Activated T-helper 1 cell treated with anti-CD3 and anti-CD28 coated beads, Interleukin-2, amount 50 U/mL, for 16 hours (primary cell): Measurements from ENCODE around the gene PCSK5.
"Not testable (repeated sequence)": the region's sequence is repeated elsewhere in the genome, so short reads cannot be mapped to it uniquely, and the experiment has no call there.

Source experiments
- DNase-seq, 2 donors: peaks; one replicate each; pipeline ENCODE4 v3.0.0-alpha.2; 2020; ENCODE audit warnings: low read depth in 1 of 2, low spot score in 1 of 2

PCSK5 gene

GRCh38 chr9:75962662-75963036, 72.2 kb downstream of the PCSK5 start:
- DNase-seq: no peak

GRCh38 chr9:75963321-75963720, 72.8 kb downstream of the PCSK5 start:
- DNase-seq: not testable (repeated sequence)

- no peak for DNase-seq
These were observed 74.0 kb downstream of the PCSK5 start for GRCh38 chr9:75964427-75964826.

- DNase-seq: no peak
These were observed 74.8 kb downstream of the PCSK5 start for GRCh38 chr9:75965231-75965630.

- DNase-seq: no peak
These were observed 77.1 kb downstream of the PCSK5 start for GRCh38 chr9:75967556-75967955.

GRCh38 chr9:75974016-75974766, 83.7 kb downstream of the PCSK5 start:
- no peak for DNase-seq

- no peak for DNase-seq
These were observed 84.6 kb downstream of the PCSK5 start for GRCh38 chr9:75975071-75975470.

- DNase-seq: no peak
These were observed 86.1 kb downstream of the PCSK5 start for GRCh38 chr9:75976549-75976948.

GRCh38 chr9:75979362-75979761, 88.9 kb downstream of the PCSK5 start:
- DNase-seq: no peak

- no peak for DNase-seq
These were observed 93.0 kb downstream of the PCSK5 start for GRCh38 chr9:75983319-75984045.

GRCh38 chr9:75985515-75985914, 95.0 kb downstream of the PCSK5 start:
- no peak for DNase-seq

GRCh38 chr9:75988663-75989062, 98.2 kb downstream of the PCSK5 start:
- no peak for DNase-seq

- no peak for DNase-seq
These were observed 99.7 kb downstream of the PCSK5 start for GRCh38 chr9:75990156-75990555.

- DNase-seq: no peak
These were observed 100.3 kb downstream of the PCSK5 start for GRCh38 chr9:75990576-75991304.

- no peak for DNase-seq
These were observed 102.2 kb downstream of the PCSK5 start for GRCh38 chr9:75992482-75993206.

- no peak for DNase-seq
These were observed 103.0 kb downstream of the PCSK5 start for GRCh38 chr9:75993434-75993833.

GRCh38 chr9:75995066-75995465, 104.6 kb downstream of the PCSK5 start:
- DNase-seq: no peak

- DNase-seq: no peak
These were observed 106.3 kb downstream of the PCSK5 start for GRCh38 chr9:75996726-75997125.

- no peak for DNase-seq
These were observed 106.7 kb downstream of the PCSK5 start for GRCh38 chr9:75997206-75997605.

GRCh38 chr9:75998096-75998780, 107.8 kb downstream of the PCSK5 start:
- DNase-seq: no peak

GRCh38 chr9:76001459-76001858, 111.0 kb downstream of the PCSK5 start:
- no peak for DNase-seq
